NAMALWA (cell line): ENCODE results near the gene PPP4C.

ENCODE experiments used
- DNase-seq: peaks from one replicate; pipeline ENCODE4 v3.0.0-alpha.2; 2015; ENCODE audit warnings: low spot score

Gene PPP4C

DNA sequence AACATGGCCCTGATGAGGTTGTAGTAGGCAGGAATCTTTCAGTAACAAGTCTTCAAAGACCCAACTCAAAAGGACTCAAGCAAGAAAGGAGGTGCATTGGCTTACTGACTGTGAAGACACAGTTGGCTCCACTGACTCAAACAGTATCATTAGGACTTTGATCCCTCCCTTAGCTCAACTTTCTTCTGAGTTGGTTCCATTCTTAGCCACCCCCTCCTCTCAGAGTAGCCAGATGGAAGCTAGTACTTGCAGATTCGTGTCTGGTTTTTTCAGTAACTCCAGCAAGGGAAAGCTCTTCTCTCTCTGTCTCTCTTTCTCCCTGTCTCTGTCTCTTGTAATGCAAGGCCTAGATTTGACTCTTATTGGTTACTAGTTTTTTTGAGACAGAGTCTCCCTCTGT is 52.2 kb downstream of the PPP4C start:
- DNase-seq = no peak

DNA sequence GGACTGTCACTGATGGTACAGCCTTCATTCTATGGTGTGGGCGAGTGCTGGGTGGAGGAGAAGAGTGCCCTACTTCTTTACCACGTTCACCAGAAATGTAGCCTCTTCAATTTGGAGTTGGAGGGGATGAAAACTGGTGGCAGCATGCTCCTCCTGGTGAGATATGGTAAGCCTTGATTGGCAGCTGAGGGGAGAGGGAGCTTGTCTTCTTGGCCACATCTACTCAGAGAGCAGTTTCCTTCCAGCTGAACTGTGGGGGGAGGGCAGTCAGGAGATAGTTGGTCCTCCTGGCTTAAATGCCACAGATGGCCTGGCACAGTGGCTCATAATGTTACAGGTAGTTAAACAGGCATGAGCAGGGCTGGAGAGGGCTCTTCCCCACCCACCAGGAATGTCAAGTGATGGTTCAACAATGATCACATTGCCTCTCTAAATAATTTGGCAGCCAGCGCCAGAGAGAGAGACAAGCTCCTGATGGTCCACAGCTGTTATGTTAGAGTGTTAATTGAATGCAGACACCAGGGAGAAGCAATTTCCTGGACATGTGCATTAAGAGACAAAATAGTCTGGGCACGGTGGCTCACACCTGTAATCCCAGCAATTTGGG is 56.2 kb downstream of the PPP4C start:
- DNase-seq = no peak

DNA sequence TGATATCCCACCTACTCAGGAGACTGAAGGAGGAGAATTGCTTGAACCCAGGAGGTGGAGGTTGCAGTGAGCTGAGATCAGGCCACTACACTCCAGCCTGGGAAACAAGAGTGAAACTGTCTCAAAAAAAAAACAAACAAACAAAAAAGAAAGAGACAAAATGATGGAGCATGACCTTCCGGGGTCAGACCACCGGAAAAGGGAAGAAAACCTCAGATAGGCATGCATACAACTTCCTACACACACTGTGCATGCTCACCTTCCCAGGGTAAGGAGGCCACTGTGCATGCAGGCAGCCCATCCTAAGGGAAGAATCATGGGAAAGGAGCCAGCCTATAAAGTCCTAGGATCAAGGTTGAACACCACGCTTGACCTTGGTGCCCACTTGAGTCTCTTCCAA is 56.8 kb downstream of the PPP4C start:
- no peak for DNase-seq
